Epithelial cell of proximal tubule (primary cell): ENCODE results near the gene GALNTL6. TPM values are rescaled to one million over a fixed set of nuclear protein-coding genes. Genes with fewer than 3 reads are reported as not detected.

Experiments used
- DNase-seq: peaks from one replicate; pipeline ENCODE4 v3.0.0-alpha.2; 2011; ENCODE audit warnings: low read depth
- H3K4me3 ChIP-seq: 2 replicates; pipeline ENCODE4 v1.5.1; 2011; ENCODE audit warnings: low read depth, mild to moderate bottlenecking, low read length
- CTCF ChIP-seq: conservative IDR thresholded peaks from 2 replicates; pipeline ENCODE4 v1.5.1; 2012; ENCODE audit warnings: low read depth, mild to moderate bottlenecking, low read length
- total RNA-seq: library from RNA; depleted of rRNA; stranded (reverse); fragments of >200 nt; gene quantifications from 2 replicates; pipeline ENCODE4 v1.2.3, GENCODE V29; 2015

Gene GALNTL6
- total RNA-seq, 1 donor from 2014 or later, result not detected

GRCh38 chr4:172202480-172203076 lies 389.4 kb downstream of the GALNTL6 start:
- DNase-seq, result peak; percentile 2
- TF ChIP-seq CTCF, result peak; percentile 78
- no peak overlapping the region for H3K4me3 ChIP-seq

GRCh38 chr4:172207258-172207657 lies 394.1 kb downstream of the GALNTL6 start:
- DNase-seq, result no peak
- no peak overlapping the region for H3K4me3 ChIP-seq
- no peak for TF ChIP-seq CTCF

- DNase-seq, result no peak
- TF ChIP-seq CTCF, result no peak
- H3K4me3 ChIP-seq, result no peak overlapping the region
These were observed 394.7 kb downstream of the GALNTL6 start for GRCh38 chr4:172207886-172208285.

- DNase-seq, result no peak
- H3K4me3 ChIP-seq, result no peak overlapping the region
- TF ChIP-seq CTCF, result no peak
These were observed 407.5 kb downstream of the GALNTL6 start for GRCh38 chr4:172220679-172221078.

- no peak for DNase-seq
- H3K4me3 ChIP-seq, result no peak overlapping the region
- TF ChIP-seq CTCF, result no peak
These were observed 412.3 kb downstream of the GALNTL6 start for GRCh38 chr4:172225457-172225856.

- no peak for DNase-seq
- no peak overlapping the region for H3K4me3 ChIP-seq
- TF ChIP-seq CTCF, result peak; percentile 38
These were observed 419.8 kb downstream of the GALNTL6 start for GRCh38 chr4:172232966-172233365.

GRCh38 chr4:172243551-172243950 lies 430.3 kb downstream of the GALNTL6 start:
- TF ChIP-seq CTCF, result no peak
- no peak for DNase-seq
- no peak overlapping the region for H3K4me3 ChIP-seq
